UCSD-AML1 (cell line): ENCODE measurements around the gene PFKL.

Source experiments
- DNase-seq: peaks from one replicate; lab custom pipeline; 2025; ENCODE audit not compliant: unreplicated experiment; lab: John Stamatoyannopoulos, UW

The PFKL gene

DNA sequence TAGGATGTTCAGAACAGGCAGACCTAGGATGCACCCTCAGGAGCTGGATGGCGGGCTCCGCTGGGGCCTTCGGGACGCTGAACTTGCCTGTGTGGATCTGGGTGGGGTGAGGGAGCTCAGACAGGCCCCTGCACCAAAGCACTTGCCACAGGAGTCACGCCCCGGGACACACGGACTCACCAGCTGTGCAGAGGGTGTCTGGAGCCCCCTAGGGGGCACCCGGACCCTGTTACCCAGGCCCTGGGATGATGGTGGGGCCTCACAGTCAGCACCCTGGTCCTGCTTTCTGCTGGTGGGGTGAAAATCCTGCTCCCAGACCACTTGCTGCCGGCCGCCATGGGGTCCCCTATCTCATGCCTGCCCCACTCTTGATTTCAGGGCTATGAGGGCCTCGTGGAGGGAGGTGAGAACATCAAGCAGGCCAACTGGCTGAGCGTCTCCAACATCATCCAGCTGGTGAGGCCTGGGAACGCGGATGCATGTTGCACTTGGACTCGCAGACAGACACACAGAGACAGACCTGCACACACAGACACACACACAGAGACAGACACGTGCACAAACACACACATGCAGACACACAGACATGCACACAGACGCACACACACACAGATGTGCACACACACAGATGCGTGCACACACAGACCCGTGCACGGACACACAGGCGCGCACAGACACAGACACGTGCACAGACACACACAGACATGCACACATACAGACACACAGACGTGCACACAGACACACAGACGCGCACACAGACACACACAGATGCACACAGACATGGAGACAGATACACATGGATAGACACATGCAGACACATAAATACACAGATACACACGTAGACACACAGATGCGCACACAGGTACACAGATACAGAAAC lies 11.0 kb downstream of the PFKL start:
- no peak for DNase-seq

DNA sequence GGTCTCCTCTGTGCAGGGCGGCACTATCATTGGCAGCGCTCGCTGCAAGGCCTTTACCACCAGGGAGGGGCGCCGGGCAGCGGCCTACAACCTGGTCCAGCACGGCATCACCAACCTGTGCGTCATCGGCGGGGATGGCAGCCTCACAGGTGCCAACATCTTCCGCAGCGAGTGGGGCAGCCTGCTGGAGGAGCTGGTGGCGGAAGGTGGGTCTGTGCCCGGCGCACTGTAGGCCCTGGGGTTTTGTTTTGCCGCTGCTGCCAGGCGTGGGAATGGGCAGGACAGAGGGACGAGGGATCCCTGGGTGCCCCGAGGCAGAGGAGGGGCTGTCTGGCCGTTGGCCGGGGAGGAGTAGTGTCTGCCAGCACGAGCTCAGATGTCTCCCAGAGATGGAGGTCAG lies 12.2 kb downstream of the PFKL start:
- no peak for DNase-seq

DNA sequence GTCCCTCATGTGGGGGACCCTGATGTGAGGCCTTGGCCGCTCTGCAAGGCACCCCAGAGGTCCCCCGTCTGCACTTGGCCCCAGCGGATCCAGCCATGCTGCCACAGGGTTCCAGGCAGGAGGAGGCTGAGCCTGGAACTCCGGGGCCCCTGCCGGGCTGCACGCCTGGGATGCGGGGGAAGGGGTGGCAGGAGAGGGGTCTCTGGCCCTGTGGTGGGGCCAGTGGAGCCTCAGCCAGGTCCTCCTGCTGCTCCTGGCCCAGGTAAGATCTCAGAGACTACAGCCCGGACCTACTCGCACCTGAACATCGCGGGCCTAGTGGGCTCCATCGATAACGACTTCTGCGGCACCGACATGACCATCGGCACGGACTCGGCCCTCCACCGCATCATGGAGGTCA lies 12.9 kb downstream of the PFKL start:
- no peak for DNase-seq

DNA sequence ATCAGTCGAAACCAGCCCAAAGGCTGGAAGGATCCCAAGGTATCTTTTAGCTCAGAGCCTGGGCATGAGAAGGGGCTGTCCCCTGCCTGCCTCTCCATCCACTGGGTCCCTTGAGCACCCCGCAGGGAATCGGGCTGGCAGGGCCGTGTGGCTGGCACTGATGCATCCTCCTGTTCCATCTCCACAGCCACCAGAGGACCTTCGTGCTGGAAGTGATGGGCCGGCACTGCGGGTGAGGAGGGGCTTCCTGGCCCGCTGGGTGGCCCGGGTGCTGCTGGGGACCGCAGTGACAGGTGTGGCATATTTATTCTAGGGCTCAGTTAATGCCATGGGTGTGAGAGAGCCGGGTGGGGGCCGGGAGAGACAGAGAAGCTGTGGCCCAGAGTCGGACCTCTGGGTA lies 13.6 kb downstream of the PFKL start:
- no peak for DNase-seq

DNA sequence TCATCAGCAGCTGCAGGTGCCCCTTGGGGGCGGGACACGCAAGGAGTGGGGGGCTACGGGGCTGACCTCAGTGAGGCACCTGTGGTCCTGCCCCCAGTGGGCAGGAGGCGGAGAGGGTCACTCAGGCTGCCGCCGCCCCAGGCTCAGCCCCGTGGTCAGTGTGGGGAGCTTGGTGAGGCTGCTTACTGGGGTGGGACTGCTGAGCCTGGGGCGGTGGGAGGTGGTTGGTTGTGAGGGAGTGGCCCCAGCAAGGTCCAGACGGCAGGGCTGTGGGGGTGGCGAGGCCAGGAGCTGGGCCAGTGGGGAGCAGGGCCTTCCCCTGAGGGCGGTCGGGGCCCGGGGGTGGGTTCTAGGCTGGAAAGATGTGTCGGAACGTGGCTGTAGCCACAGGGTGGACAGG lies 14.3 kb downstream of the PFKL start:
- DNase-seq = no peak

DNA sequence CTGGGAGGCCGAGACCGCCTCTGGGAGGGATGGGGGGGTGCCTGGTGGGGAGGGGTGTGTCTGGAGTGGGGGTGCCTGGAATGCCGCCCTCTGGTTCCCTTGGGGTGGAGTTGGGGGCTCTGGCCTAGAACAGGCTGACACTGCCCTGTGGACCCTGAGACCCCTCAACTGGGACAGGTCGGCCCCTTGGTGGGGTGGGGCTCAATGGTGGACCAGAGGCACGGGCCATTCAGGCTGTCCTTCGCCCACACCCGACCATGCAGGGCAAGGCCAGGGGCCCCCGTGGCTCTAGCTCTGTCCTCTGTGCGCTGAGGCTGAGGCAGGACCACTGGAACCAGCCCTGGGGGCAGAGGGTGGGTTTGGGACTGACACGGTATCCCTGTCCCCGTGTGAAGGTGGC lies 14.7 kb downstream of the PFKL start:
- DNase-seq = no peak

DNA sequence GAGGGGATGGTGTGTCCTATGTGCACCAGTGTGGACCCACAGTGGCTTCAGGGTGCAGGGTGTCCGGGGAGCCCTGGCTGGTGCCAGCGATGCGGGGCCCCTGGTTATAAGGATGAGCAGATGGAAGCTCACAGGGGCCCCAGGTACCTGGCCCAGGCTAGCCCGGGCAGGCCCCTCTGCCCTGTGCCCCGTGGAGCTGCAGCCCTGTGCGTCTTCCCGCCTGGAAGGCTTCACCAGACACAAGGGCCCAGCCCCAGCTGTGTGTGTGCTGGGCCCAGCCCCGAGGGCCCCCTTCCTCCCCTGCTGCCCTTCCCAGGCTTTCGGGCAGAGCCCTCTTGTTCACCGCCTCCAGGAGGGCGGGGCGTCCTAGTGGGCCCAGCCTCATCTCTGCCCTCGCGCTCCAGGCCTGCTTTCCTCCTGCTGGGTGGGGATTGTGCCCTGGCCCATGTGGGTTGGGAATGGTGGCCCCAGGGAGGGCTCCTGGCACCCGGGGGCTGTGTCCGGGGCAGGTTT lies 15.9 kb downstream of the PFKL start:
- DNase-seq = no peak

DNA sequence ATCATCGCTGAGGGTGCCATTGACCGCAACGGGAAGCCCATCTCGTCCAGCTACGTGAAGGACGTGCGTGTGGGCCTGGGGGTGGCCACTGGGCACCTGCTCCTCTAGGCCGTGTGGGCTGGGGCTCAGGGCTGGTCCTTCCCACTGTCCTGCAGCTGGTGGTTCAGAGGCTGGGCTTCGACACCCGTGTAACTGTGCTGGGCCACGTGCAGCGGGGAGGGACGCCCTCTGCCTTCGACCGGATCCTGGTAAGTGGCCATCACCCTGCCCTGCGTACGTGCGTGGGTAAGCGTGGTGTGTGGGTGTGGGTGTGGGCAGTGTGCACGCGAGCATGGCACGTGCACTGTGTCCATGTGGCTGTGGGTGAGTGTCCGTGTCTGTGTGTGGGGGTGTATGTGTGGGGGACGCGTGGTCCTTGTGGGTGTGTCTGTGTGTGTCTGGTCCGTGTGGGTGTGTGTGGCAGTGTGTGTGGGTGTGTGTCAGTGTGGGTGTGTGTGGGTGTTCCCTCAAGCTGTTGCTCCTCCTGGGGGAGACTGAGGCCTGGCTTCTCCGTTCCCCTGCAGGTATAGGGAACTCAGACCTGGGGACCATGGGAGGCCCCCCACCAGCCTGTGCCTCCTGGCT lies 16.5 kb downstream of the PFKL start:
- no peak for DNase-seq

DNA sequence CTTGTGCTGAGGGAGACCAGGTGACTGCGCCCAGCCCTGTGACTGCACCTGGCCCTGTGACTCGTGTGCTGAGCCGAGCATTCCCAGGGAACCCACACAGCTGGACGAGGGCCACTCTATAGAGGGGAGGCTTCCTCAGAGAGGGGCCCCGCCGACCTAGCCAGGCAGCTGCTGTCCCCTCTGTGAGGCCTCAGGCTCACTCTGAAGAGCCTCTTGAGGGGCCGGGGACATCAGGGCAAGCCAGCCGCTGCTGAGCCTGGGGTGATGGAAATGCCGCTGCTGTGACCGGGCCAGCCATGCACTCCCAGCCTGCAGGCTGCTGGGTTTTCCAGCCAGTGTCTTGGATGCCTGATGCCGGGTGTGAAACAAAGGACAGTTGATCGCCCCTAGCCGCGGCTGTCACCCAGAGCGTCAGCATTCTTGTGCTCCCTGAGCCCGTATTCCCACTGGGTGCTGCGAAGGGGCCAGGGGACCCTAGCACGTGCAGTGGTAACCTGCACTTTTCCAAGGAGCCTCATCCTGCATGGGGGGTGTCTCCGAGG lies 17.5 kb downstream of the PFKL start:
- DNase-seq = no peak

DNA sequence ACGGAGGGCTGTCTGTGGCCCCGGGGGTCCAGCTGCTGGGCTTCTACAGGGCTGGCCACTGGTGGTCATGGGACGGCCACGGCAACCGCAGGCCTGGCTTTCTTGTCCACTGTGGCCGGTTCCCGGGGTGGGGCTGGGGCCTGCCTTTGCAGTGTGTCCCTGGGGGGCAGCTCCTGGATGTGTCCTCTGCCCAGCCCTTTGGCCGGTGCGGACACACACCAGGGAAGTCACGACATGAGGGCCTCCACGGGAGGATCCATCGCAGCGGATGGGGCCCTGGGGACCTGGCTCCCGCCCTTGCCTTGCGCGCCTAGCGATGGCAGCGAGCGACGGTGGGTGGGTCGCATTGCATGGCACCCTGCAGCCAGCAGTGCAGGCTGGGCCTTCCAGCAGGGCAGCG lies 18.0 kb downstream of the PFKL start:
- DNase-seq = no peak

DNA sequence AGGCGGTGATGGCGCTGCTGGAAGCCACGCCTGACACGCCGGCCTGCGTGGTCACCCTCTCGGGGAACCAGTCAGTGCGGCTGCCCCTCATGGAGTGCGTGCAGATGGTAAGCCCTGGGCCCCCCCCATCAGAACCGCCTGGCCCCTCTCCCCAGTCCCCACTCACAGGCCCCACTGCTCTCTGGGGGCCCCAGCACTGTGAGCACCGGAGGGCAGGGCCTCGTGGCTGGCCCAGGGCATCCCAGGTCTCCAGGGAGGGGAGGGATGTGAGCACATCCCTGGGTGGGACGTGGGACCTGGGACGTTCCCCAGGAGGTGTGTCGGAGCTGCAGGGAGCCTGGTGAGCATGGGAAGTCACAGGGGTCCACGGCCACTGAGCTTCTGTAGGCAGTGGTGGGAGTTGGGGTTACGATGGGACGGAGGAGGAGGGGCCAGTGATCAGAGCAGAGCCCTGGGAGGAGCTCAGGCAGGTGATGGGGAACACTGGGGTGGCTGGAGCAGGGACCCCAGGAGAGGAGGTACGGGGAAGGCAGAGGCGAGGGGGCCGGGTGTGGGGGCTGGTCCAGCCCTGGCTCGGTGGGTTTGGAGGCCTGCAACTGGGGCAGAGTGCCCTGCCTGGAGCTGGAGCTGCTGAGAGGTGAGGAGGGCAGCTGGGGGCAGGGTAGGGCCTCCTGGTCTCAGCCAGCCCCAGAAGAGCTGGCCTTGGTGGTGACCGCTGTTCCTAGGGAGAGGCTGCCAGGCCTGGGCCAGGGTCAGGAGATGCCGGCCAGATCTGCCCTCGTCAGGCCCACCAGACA lies 18.8 kb downstream of the PFKL start:
- no peak for DNase-seq

DNA sequence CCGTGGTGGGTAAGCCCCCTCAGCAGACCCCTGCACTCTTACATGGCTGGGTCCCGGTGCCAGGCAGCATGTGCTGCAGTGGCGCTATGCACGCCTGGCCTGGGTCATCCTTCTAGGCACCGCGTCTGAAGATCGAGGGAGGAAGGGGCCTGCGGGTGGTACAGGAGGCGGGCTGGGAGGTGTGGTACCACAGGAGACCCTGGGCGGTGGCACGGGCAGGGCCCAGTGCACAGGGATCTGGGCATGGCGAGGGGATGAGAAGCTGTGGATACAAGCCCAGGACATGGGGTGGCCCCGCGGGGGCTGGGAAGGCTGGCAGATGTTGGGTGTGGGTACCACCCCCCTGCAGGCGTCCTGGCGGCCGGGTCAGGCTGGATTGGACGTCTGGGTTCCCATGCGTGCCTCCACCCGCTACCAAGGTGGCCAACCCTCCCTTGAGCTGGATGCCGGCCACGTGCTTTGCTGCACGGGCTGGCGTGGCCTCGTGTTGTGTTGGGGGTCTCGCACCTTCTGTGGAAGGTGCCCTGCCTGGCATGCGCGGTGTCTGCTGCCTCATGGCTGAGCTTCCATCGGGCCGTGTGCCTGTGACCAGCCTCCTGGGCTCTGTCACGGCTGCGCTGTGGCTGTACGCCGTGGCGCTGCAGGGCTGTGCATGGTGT lies 19.7 kb downstream of the PFKL start:
- DNase-seq = no peak

DNA sequence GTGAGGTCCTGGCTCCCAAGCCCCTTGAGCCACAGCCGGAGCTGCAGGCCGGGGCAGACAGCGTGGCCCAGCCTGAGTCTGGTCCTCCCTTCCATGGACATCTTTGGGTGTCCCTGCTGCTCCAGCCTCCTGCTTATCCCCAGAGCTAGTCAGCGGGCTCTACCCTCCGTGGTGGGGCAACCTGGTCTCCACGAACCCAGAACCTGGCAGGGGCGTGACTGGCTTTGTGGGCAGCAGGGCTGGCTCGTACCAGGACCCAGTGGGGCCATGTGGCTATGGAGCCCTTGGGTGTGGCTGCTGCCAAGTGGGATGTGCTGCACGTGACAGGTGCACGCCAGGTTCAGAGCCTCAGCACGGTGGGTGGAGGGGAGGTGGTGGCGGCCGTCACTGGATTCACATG lies 21.0 kb downstream of the PFKL start:
- no peak for DNase-seq

DNA sequence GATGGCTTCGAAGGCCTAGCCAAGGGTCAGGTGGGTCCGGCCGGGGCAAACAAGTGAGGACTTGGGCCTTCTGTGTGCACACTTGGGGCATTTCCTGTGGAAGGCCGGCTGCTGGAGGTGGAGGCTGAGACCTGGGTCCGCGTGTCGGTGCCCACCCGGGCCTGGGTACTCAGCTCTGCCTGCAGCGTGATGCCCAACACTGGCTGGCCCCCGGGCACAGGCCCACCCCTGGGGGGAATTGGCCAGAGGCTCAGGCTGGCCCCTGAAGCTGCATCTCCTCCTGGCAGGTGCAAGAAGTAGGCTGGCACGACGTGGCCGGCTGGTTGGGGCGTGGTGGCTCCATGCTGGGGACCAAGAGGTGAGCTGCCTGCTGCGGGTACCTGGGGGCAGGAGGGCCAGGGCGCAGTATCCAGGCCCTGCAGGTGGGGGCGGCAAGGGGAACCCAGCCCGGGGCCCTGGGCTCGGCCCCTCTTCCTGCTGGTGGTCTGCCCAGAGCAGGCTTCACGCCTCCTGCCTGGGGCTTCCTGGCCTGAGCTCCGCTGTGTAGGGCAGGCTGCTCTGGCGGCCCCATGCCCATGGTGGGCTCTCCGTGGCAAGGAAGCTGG lies 22.1 kb downstream of the PFKL start:
- no peak for DNase-seq

DNA sequence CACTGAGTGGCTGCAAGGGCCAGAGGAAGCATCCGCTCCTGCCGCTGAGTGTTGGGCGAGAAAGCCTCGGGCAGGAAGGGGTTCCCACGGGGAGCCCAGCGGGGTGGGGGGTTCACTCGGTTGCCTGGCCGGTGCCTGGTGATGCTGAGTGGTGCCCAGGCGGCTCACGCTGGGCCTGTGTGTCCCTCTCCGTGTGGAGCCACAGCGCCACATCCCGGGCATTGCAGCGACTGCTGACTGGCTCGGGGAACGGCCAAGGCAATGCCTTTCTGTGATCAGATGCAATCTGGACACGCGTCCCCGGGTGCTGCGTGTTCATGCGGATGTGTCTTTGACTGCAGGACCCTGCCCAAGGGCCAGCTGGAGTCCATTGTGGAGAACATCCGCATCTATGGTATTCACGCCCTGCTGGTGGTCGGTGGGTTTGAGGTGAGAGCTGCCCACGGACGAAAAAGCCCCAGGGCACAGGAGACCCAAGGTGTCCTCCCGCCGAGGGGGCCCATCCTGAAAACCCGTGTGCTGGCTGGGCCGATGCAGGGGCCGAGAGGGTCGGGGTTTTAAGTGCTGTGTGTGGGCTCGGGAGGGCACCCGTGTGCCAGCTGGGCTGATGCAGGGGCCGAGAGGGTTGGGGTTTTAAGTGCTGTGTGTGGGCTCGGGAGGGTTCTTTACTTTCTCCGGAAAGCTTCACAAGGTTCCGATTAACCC lies 22.9 kb downstream of the PFKL start:
- no peak for DNase-seq

DNA sequence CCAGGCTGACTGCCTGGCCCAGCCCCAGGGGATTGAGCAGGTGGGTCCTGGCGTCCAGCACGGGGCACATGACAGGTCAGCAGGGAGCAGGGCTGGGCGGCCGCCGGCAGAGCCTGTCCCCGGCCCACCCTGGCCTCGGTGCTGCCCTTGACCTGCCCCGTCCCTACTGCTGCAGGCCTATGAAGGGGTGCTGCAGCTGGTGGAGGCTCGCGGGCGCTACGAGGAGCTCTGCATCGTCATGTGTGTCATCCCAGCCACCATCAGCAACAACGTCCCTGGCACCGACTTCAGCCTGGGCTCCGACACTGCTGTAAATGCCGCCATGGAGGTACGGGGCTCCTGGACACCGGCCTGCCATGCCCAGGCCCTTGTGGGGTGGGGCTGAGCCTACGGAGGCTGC lies 23.7 kb downstream of the PFKL start:
- no peak for DNase-seq

DNA sequence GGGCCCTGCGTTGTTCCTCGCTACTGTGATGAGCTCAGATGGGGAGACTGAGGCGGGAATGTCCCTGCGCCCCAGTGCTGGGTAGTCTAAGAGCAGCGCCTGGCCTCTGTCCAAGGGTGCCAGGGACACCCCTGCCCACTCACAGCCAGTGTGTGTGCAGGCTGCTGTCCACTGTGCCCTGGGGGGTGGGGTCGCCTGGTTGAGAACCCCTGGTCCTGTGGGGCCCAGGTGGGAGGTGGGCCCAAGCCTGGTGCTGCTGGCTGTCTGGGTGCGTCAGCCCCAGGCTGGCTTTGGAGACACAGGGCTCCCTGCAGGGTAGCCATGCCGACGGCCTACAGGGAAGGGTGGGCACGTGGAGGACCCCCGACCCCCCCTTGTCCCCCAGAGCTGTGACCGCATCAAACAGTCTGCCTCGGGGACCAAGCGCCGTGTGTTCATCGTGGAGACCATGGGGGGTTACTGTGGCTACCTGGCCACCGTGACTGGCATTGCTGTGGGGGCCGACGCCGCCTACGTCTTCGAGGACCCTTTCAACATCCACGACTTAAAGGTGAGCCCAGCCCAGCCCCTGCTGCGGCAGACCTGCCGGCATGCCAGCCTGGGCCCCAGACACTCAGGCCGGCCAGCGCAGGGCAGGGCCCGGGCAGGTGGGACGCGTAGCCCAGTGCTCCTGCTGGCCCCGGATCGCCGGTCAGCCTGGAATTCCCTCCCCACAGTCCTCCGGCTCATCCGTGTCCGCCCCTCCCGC lies 24.4 kb downstream of the PFKL start:
- DNase-seq = no peak

DNA sequence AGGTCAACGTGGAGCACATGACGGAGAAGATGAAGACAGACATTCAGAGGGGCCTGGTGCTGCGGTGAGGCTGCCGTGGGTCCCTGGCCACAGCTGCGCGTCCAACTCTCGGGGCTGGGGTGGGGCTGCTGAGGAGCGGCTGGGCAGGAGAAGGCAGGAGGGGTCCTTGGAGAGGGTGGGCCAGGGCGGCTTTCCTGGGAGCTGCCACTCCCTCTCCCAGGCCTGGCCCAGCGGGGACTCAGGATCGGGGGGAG lies 24.9 kb downstream of the PFKL start:
- no peak for DNase-seq
